Measurements from ENCODE around the gene ZSWIM6.
A peak's percentile ranks its signal among the peaks of the same experiment; 100 is the strongest.

DNA sequence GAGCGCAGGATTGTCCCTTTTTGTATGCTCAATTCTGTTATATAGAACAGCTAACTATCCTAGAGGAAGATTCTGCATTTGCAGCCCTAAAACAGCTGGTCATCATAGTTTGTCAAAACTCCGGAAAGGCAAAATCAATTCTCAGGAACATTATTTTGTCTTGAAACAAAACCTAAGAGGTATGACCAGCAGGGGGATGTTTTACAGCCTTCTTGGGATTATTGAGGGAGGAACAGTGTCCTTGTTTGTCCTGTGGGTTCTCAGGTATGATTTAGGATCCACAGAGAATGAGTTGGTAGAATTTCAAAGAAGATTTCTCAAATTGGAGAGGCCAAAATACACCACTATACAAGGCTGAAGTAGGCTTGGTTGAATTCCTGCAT, 136.4 kb downstream of the ZSWIM6 start:
- TF ChIP-seq, protein P1, sequence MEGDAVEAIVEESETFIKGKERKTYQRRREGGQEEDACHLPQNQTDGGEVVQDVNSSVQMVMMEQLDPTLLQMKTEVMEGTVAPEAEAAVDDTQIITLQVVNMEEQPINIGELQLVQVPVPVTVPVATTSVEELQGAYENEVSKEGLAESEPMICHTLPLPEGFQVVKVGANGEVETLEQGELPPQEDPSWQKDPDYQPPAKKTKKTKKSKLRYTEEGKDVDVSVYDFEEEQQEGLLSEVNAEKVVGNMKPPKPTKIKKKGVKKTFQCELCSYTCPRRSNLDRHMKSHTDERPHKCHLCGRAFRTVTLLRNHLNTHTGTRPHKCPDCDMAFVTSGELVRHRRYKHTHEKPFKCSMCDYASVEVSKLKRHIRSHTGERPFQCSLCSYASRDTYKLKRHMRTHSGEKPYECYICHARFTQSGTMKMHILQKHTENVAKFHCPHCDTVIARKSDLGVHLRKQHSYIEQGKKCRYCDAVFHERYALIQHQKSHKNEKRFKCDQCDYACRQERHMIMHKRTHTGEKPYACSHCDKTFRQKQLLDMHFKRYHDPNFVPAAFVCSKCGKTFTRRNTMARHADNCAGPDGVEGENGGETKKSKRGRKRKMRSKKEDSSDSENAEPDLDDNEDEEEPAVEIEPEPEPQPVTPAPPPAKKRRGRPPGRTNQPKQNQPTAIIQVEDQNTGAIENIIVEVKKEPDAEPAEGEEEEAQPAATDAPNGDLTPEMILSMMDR (IDR thresholded peaks at IDR 0.05): peak; percentile 25
- TF ChIP-seq EP300 (IDR thresholded peaks at IDR 0.05; ENCODE audit: borderline replicate concordance in 1 of 2, low read depth in 1 of 2, low read length in 1 of 2): no peak
- TF ChIP-seq YY1 (IDR thresholded peaks at IDR 0.05; ENCODE audit: low read depth): no peak
- no peak for TF ChIP-seq TAF1 (IDR thresholded peaks at IDR 0.05; ENCODE audit: borderline replicate concordance, low read depth, low read length)
- no peak for TF ChIP-seq EZH2phosphoT487 (IDR thresholded peaks at IDR 0.05; ENCODE audit: borderline replicate concordance, low read depth)
- TF ChIP-seq POLR2AphosphoS5 (IDR thresholded peaks at IDR 0.05; ENCODE audit: low read depth, low read length): no peak
- TF ChIP-seq, protein P2, sequence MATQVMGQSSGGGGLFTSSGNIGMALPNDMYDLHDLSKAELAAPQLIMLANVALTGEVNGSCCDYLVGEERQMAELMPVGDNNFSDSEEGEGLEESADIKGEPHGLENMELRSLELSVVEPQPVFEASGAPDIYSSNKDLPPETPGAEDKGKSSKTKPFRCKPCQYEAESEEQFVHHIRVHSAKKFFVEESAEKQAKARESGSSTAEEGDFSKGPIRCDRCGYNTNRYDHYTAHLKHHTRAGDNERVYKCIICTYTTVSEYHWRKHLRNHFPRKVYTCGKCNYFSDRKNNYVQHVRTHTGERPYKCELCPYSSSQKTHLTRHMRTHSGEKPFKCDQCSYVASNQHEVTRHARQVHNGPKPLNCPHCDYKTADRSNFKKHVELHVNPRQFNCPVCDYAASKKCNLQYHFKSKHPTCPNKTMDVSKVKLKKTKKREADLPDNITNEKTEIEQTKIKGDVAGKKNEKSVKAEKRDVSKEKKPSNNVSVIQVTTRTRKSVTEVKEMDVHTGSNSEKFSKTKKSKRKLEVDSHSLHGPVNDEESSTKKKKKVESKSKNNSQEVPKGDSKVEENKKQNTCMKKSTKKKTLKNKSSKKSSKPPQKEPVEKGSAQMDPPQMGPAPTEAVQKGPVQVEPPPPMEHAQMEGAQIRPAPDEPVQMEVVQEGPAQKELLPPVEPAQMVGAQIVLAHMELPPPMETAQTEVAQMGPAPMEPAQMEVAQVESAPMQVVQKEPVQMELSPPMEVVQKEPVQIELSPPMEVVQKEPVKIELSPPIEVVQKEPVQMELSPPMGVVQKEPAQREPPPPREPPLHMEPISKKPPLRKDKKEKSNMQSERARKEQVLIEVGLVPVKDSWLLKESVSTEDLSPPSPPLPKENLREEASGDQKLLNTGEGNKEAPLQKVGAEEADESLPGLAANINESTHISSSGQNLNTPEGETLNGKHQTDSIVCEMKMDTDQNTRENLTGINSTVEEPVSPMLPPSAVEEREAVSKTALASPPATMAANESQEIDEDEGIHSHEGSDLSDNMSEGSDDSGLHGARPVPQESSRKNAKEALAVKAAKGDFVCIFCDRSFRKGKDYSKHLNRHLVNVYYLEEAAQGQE (IDR thresholded peaks at IDR 0.05; ENCODE audit: low read depth, low read length): no peak

All from SK-N-SH (cell line).